HG03175 (cell line): ENCODE data around the gene COL25A1.
"Not testable (repeated sequence)": the region's sequence is repeated elsewhere in the genome, so short reads cannot be mapped to it uniquely, and the experiment has no call there.

Experiments used
- ATAC-seq: cut with Tn5 transposase; IDR thresholded peaks from one replicate; pipeline ENCODE4 v1.9.1; 2021; ENCODE audit warnings: mild to moderate bottlenecking, moderate library complexity; ENCODE audit not compliant: unreplicated experiment

COL25A1 gene

DNA sequence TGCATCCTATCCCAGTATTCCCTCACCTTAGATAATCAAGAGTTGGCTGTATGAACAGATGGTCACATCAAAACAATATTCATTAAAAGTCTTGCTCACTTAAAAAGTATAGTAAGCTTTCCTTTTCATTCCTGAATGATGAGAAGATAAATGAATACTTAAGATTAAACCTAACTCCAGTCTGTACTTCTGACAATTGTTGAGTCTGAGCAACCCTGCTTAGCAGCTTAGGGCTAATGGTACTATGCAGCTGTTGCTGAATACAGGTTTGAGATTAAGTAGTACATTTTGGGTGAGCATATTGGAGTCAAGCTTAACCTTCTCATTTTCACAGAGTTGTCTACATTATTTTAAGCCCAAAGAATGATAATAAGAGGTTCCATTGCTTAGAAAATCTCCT lies 417.9 kb downstream of the COL25A1 start:
- no peak for ATAC-seq

- ATAC-seq = no peak
Observed at GRCh38 chr4:108881986-108882385, 420.5 kb downstream of the COL25A1 start.

- ATAC-seq = no peak
Observed at GRCh38 chr4:108881190-108881589, 421.3 kb downstream of the COL25A1 start.

- no peak for ATAC-seq
Observed at GRCh38 chr4:108878806-108879205, 423.7 kb downstream of the COL25A1 start.

DNA sequence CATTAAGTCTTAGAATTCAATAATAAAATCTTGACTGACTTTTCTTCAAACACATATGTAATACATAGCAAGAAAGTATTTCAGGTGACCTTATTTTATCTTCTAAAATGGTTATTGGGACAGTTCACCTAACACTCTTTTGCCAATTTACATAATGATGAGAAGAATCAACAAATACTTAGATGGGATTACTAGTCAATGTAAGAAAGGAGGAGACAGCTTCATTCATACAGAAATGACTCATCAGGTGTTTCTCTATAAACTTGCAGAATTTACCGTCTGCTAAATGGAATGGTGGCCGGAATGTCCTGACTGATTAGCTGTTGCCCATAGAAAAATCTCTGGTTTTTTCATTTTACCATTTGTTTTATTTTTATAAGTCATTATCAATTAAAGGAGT lies 424.6 kb downstream of the COL25A1 start:
- ATAC-seq = no peak

- ATAC-seq = no peak
Observed at GRCh38 chr4:108874806-108875205, 427.7 kb downstream of the COL25A1 start.

DNA sequence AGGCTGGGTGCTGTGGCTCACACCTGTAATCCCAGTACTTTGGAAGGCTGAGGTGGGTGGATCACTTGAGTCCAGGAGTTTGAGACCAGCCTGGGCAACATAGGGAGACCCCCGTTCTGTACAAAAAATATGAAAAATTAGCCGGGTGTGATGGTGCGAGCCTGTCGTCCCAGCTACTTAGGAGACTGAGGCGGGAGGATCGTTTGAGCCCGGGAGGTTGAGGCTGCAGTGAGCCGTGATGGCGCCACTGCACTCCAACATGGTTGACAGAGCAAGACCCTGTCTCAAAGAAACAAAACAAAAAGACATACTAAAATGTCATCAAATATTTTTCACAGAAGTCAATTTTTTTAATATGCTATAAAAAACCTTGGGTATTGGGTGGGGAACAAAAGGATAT lies 432.5 kb downstream of the COL25A1 start:
- not testable (repeated sequence) for ATAC-seq

GRCh38 chr4:108868606-108869227 lies 433.7 kb downstream of the COL25A1 start:
- ATAC-seq = no peak

DNA sequence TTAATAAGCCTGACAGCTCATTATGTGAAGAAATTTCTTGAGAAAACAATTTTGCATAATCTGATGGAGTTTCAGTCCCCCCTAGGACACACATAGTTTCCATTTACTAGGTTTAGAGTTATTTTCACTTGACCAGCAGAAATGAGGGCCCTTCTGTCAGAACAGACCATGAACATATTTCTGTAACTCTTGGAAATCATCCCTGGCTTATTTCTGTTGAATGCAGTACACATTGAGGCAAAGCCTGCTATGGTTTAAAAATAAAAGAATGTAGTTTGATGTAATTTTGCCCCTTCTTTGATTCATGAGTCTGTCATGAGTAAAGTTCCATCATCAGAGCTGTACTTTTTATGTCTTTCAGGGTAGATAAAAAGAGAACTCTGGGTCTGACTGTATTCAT lies 435.0 kb downstream of the COL25A1 start:
- ATAC-seq = no peak

DNA sequence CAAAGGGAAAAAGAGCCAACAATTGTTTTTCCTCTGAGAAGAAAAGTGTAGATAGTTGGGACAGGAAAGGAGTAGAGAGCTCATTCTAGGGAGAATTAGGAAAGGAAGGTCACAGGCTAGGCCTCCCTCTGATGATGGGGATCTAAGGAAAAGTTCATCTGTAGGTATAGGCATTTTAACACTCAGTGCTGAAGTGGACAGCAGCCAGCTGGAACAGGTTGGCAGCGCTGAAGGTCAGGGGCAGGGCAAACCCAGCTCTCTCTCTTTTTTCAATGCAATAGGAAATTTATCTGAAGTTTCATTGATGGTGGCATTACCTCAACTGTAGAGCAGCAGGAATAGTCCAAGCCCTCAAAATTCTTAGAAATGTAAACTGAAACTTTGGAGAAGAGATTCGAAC lies 441.1 kb downstream of the COL25A1 start:
- ATAC-seq = no peak

- ATAC-seq = no peak
Observed at GRCh38 chr4:108854786-108855185, 447.7 kb downstream of the COL25A1 start.

- no peak for ATAC-seq
Observed at GRCh38 chr4:108852691-108853090, 449.8 kb downstream of the COL25A1 start.

DNA sequence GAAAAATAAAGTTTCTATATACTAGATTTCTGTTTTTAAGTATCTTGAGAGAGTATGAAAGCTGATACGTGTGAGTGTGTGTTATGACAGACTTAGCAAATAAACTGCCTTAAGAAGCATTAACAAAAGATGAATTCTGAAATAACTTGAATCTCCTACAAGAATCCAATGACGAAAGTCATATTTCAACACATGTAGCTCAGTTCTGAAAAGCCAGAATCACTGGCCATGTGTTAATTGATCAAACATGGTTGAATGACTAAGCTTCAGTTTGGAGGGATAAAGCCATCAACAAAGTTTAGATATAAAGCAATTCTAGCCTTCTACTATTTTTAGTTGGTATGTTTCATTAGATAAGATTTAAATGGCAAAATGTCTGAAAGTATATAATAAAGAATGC lies 451.1 kb downstream of the COL25A1 start:
- ATAC-seq = no peak

- peak; percentile 55 for ATAC-seq
Observed at GRCh38 chr4:108850219-108850649, 452.2 kb downstream of the COL25A1 start.

- ATAC-seq = peak; percentile 93
Observed at GRCh38 chr4:108849611-108850168, 452.8 kb downstream of the COL25A1 start.

DNA sequence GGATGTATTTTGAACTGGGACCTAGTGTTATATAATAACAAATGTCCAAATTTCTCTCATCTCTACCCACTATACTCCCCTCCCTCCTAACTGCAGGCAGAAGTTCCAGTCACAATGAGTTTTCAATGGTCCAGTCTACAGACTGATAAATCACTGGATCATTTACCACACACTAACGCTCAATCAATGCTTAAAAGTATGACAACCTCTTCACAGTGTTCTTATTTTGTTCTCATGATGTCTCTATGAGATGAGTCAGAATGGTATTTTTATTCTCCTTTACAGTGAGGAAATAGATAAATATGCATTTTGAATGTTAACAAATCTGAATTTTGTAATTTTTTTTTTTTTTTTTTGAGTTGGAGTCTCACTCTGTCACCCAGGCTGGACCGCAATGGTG lies 455.9 kb downstream of the COL25A1 start:
- ATAC-seq = no peak

- ATAC-seq = no peak
Observed at GRCh38 chr4:108840426-108840975, 462.0 kb downstream of the COL25A1 start.

GRCh38 chr4:108839333-108839732 lies 463.1 kb downstream of the COL25A1 start:
- ATAC-seq = no peak

DNA sequence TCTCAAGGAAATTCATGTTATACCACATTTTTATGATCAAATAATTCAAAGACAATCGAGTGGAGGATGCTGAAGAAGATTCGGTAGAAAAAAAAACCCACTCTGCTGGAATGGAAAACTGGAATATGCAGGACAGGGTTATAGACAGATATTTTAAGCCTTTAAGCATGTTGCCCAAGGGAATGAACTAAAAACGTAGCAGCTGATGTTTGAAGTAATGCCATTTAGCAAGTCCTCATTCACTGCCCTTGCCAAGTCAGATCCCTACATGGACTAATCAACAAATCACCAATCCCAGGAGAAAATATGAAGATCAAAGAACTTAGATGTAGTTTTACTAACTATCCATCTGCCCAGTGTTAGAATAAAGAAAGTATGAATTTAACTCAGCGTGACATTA lies 464.0 kb downstream of the COL25A1 start:
- no peak for ATAC-seq

DNA sequence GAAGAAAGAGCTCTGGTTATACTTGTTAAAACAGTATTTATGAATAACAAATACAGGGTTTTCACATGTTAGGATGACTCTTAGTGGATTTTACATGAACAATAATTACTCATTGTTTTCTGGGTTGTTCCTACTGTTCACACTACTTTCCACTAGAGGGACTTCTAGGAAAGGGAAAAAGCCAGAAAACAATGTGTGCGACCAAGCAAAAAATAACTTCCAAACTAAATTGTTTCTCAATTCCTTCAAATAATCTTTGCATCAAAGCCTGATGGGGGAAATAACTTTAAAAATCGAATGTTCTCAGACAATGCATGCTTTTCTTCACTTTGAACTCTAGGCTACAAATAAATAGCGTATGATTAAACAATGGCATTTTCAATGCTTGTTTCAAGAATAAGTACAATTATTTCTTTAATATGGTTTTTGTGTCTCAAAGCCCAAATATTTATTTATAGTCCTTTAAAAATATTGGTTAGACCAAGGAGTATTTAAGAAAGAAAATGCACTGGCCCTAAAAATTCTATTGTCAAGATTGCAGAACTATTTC lies 467.5 kb downstream of the COL25A1 start:
- ATAC-seq = peak; percentile 54

- no peak for ATAC-seq
Observed at GRCh38 chr4:108834166-108834834, 468.2 kb downstream of the COL25A1 start.

GRCh38 chr4:108833046-108833445 lies 469.4 kb downstream of the COL25A1 start:
- ATAC-seq = no peak
